A549 (cell line): ENCODE measurements around the gene SNORC. TPM values are rescaled to one million over a fixed set of nuclear protein-coding genes. Genes with fewer than 3 reads are reported as not detected.

ENCODE experiments used
- ATAC-seq, 2 experiments: fragments of 200-7000 bp in 1 of 2; fragments of >200 bp in 1 of 2; cut with Nextera tagmentation in 1 of 2; cut with Tn5 transposase in 1 of 2; 3 replicates each; pipeline versions ENCODE4 v1.8.0 to v1.9.1; 2018 to 2020; ENCODE audit warnings: mild to moderate bottlenecking in 1 of 2, moderate library complexity in 1 of 2
- CTCF ChIA-PET: fragments of 300-600 bp; sonication (Branson Sonifier 250); formaldehyde crosslinking; extraction: SDS; loops from one replicate; lab custom pipeline; 2021; ENCODE audit warnings: antibody characterized with exemption, inconsistent platforms; lab: Yijun Ruan, JAX
- POLR2A ChIA-PET: fragments of 350-600 bp; formaldehyde crosslinking; extraction: SDS; loops from one replicate; lab custom pipeline; 2021; ENCODE audit warnings: antibody characterized with exemption, inconsistent platforms; lab: Yijun Ruan, JAX
- DNase-seq, 2 experiments: peaks; one replicate each; pipeline versions ENCODE4 v3.0.0 to v3.0.0-alpha.2; 2011 to 2016; ENCODE audit warnings: low read depth in 1 of 2, low spot score in 1 of 2
- FAIRE-seq: peaks from 2 replicates; lab custom pipeline; 2011; peaks lifted over from hg19 to GRCh38; lab: Jason Lieb, UNC
- H3K27ac ChIP-seq, 2 experiments: fragments of >200 bp; sonication (Bioruptor Twin); formaldehyde crosslinking; 3 replicates each; pipeline ENCODE4 v1.5.1; 2016 to 2017
- H3K4me1 ChIP-seq: fragments of >200 bp; sonication (Bioruptor Twin); formaldehyde crosslinking; 3 replicates; pipeline ENCODE4 v1.6.1; 2016
- H3K4me2 ChIP-seq: fragments of >200 bp; sonication (Bioruptor Twin); formaldehyde crosslinking; 3 replicates; pipeline ENCODE4 v1.6.1; 2016
- H3K4me3 ChIP-seq: fragments of >200 bp; sonication (Bioruptor Twin); formaldehyde crosslinking; 3 replicates; pipeline ENCODE4 v1.5.1; 2016
- H3K9me3 ChIP-seq: fragments of >200 bp; sonication (Bioruptor Twin); formaldehyde crosslinking; 3 replicates; pipeline ENCODE4 v1.6.1; 2016
- EP300 ChIP-seq, 2 experiments: fragments of >200 bp; sonication (Bioruptor Twin); formaldehyde crosslinking; IDR thresholded peaks; 2 replicates in 1 of 2; 3 replicates in 1 of 2; pipeline ENCODE4 v1.6.1; 2016 to 2017
- FOXS1 ChIP-seq: fragments of 250-450 bp; sonication (Bioruptor Pico); IDR thresholded peaks from 2 replicates; pipeline ENCODE4 v1.5.0; 2020; ENCODE audit warnings: mild to moderate bottlenecking, moderate library complexity
- HEYL ChIP-seq: fragments of 250-450 bp; sonication (Bioruptor Pico); IDR thresholded peaks from 2 replicates; pipeline ENCODE4 v1.8.0; 2021; ENCODE audit warnings: mild to moderate bottlenecking, moderate library complexity
- NPAS2 ChIP-seq: fragments of 250-450 bp; sonication (Bioruptor Pico); IDR thresholded peaks from 2 replicates; pipeline ENCODE4 v1.8.0; 2022; ENCODE audit warnings: mild to moderate bottlenecking, moderate library complexity, borderline replicate concordance
- PHF8 ChIP-seq: fragments of 200-600 bp; sonication (generic); IDR thresholded peaks from 2 replicates; pipeline ENCODE4 v1.6.1; 2016; ENCODE audit warnings: low read depth, mild to moderate bottlenecking, antibody characterized with exemption, moderate library complexity, borderline replicate concordance
- POLR2AphosphoS2 ChIP-seq: conservative IDR thresholded peaks from 2 replicates; pipeline ENCODE4 v1.6.1; 2012; ENCODE audit warnings: low read length, improper control_type of control experiment, inconsistent platforms
- RARB ChIP-seq: fragments of 250-450 bp; sonication (Bioruptor Pico); IDR thresholded peaks from 2 replicates; pipeline ENCODE4 v1.8.0; 2021; ENCODE audit warnings: mild to moderate bottlenecking, moderate library complexity
- TFCP2L1 ChIP-seq: fragments of 250-450 bp; sonication (Bioruptor Pico); IDR thresholded peaks from 2 replicates; pipeline ENCODE4 v1.5.0; 2021; ENCODE audit warnings: mild to moderate bottlenecking
- ZFP36 ChIP-seq: fragments of 450-650 bp; IDR thresholded peaks from 2 replicates; pipeline ENCODE4 v1.6.1; 2014; ENCODE audit warnings: borderline replicate concordance; ENCODE audit not compliant: partially characterized antibody
- WGBS: methylation state at CpG from one replicate; pipeline ENCODE4 v1.1.6; 2017; ENCODE audit errors: missing lambda C conversion rate; 5-methylcytosine and 5-hydroxymethylcytosine counted together
- polyA plus RNA-seq, 4 experiments: library from polyadenylated mRNA; depleted of rRNA in 3 of 4; stranded (reverse); fragments of >200 nt; fragmentation: RNase III in 1 of 4; extraction: RNeasy Plus Mini Kit Qiagen cat#74134 plus additional on column Dnase treatment in 1 of 4; gene quantifications; 2 replicates in 3 of 4; 3 replicates in 1 of 4; pipeline ENCODE4 v1.2.3, GENCODE V29; 2011 to 2017
- small RNA-seq, 6 experiments: library from RNA; depleted of rRNA; stranded (forward); fragments of <200 nt; gene quantifications; one replicate each; pipeline ENCODE3, GENCODE V24; 2012

Gene SNORC
- polyA plus RNA-seq, 2 of the 4 experiments (the other 2 are of a cell fraction): 8.4 to 9.1 TPM

- peak; percentile 49 to 57 for ATAC-seq
- H3K4me2 ChIP-seq: peak overlapping the region; percentile 96
- peak overlapping the region; percentile 74 for H3K4me3 ChIP-seq
- no peaks in the 10 kb centered on the region for H3K9me3 ChIP-seq
- H3K4me1 ChIP-seq: peaks cover 11% of the 10 kb centered on the region; the same call in 1 of the 3 replicates
- ChIA-PET CTCF (interaction anchor here (0.9 to 1.8 kb wide), 3 partner anchors 10 to 323 kb away, joined by 3 to 5 read pairs (median 3); no protein-coding TSS in a partner anchor), POLR2A (interaction anchor here (1.1 kb wide), 1 partner anchor 101 kb away, joined by 3 read pairs; no protein-coding TSS in a partner anchor)
- FAIRE-seq: no peak
- DNase-seq: peak in 1 of 2 experiments; percentile 31
- whole genome bisulfite sequencing: 81% methylated on average over 9 of the region's 114 CpGs
- TF ChIP-seq ZFP36 (no peak), NPAS2 (CRISPR knock-in tag) (no peak), TFCP2L1 (CRISPR knock-in tag) (no peak), HEYL (CRISPR knock-in tag) (no peak), PHF8 (no peak), FOXS1 (CRISPR knock-in tag) (no peak), EP300 (IDR thresholded peaks at IDR 0.05) (no peak), RARB (CRISPR knock-in tag) (no peak), POLR2AphosphoS2 (no peak)
- TF ChIP-seq, all 56 proteins: peak for 0
- H3K27ac ChIP-seq: peak overlapping the region; percentile 73 to 86
Measured at GRCh38 chr2:232927793-232928550, 57.9 kb downstream of the SNORC start.

Small RNAs within 50 kb of the gene (small RNA-seq; reads per million reads assigned to genes)
- gene RF00019: 0 reads per million in 6 experiments

Other genes starting within 250 kb of the SNORC start
- gene EFHD1, start 236.7 kb upstream of the SNORC start, polyA plus RNA-seq (2011; rRNA removed): 2.3 and 2.6 TPM in 2 replicates
- 1.3 to 1.5 TPM (median 1.4 TPM) in 3 replicates for gene EFHD1, start 236.7 kb upstream of the SNORC start, polyA plus RNA-seq (2017; fragmentation: RNase III; extraction: RNeasy Plus Mini Kit Qiagen cat#74134 plus additional on column Dnase treatment)
- gene GIGYF2, start 172.9 kb upstream of the SNORC start, polyA plus RNA-seq (2011; rRNA removed): 46.3 and 46.9 TPM in 2 replicates
- 28.8 to 31.9 TPM (median 31.2 TPM) in 3 replicates for gene GIGYF2, start 172.9 kb upstream of the SNORC start, polyA plus RNA-seq (2017; fragmentation: RNase III; extraction: RNeasy Plus Mini Kit Qiagen cat#74134 plus additional on column Dnase treatment)
- gene KCNJ13, start 93.7 kb upstream of the SNORC start, polyA plus RNA-seq (2011; rRNA removed): not detected in 2 replicates
- gene KCNJ13, start 93.7 kb upstream of the SNORC start, polyA plus RNA-seq (2017; fragmentation: RNase III; extraction: RNeasy Plus Mini Kit Qiagen cat#74134 plus additional on column Dnase treatment): not detected in 3 replicates
- 9.7 and 10.2 TPM in 2 replicates for gene NGEF, start 143.0 kb downstream of the SNORC start, polyA plus RNA-seq (2011; rRNA removed)
- gene NGEF, start 143.0 kb downstream of the SNORC start, polyA plus RNA-seq (2017; fragmentation: RNase III; extraction: RNeasy Plus Mini Kit Qiagen cat#74134 plus additional on column Dnase treatment): 5.9 to 8.1 TPM (median 7.6 TPM) in 3 replicates
- gene NEU2, start 162.4 kb downstream of the SNORC start, polyA plus RNA-seq (2011; rRNA removed): not detected in 2 replicates
- gene NEU2, start 162.4 kb downstream of the SNORC start, polyA plus RNA-seq (2017; fragmentation: RNase III; extraction: RNeasy Plus Mini Kit Qiagen cat#74134 plus additional on column Dnase treatment): not detected in 3 replicates
- gene INPP5D, start 190.1 kb downstream of the SNORC start, polyA plus RNA-seq (2011; rRNA removed): 0.26 and 1.1 TPM in 2 replicates
- 0.49 to 0.57 TPM (median 0.53 TPM) in 3 replicates for gene INPP5D, start 190.1 kb downstream of the SNORC start, polyA plus RNA-seq (2017; fragmentation: RNase III; extraction: RNeasy Plus Mini Kit Qiagen cat#74134 plus additional on column Dnase treatment)